Measurements from ENCODE around the gene ERBB4.
A peak's percentile ranks its signal among the peaks of the same experiment; 100 is the strongest.

ERBB4 gene

GRCh38 chr2:211903961-211904360 is 634.6 kb downstream of the ERBB4 start:
- DNase-seq (ENCODE audit: low spot score): no peak

DNA sequence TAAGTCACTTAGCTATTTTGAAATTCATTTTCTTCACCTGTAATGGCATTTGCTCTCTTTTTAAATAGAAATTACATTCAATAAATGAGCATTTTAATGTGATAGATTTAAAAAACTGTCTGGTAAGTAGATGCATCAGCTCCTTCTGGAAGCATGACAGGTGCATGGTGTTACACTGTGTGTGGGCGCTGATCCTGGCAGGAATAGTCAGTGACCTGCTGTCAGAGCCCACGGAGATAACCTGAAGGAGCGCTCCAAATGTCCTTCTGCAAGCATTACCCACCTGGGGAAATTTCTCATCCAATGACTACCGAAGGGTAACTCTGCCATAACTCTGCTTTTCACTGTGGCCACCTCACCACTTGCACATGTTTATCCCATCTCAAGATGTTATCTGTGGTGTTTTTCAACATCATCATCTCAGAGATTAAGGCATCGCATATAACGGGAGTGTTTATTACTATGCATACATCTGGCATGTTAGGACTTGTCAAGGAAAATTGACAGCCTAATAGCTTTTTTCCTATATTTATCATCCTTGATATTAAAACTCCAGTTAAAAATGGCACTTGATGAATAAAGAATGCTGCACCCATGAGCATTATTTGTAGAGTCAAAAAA is 637.3 kb downstream of the ERBB4 start:
- no peak for DNase-seq (ENCODE audit: low spot score)

DNA sequence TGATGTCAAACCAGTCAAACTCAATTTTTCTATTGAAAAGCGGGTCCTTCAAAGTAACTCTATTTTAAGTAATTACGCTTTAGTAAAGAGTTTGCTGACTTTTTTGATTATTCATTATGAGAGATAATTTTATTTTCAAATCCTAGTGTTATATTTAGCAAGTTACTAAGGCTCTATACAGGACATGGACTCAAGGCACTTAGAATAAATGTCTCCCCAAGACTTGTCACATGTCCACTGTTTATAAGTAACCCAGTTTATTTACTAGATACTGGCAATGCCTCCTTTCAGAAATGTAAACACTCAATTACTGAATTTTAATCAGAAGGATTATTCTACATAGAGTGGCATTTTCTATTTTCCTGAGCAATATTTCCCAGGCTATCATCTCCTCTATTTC is 638.1 kb downstream of the ERBB4 start:
- no peak for DNase-seq (ENCODE audit: low spot score)

DNA sequence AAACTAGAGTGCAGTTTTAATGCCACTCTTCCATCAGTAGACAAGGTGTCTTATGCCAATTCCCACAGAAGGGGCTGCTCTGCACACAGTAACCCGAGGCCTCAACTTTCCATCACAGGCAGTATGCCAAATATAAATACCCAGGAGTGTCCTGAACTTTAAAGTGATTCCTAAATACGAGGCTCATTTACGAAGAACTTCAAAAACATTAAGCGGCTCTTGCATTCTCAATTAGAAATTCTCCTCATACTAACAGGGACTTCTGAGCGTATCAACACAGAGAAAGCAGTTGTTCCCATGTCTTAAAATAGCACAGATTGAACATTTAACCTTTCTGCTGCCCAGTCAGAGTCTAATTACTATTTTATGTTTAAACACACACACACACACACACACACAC is 638.6 kb downstream of the ERBB4 start:
- DNase-seq (ENCODE audit: low spot score): no peak

DNA sequence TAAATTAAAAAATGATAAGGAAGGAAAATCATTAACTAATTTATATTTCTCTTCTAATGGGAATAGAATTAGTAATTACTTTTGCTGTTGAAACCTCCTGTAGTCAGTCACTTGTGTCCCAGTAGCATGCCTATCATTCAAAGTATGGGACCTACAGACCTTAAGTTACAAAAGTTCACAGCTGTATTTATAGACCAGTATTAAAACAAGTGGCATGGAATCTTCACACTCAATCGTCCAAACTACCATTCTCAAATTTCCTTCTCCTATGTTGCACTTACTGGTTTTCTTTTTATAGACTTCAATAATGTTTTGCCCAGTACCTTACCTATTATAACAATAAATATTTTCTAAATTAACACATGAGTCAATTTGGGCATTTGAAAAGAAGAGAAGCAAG is 639.9 kb downstream of the ERBB4 start:
- DNase-seq (ENCODE audit: low spot score): no peak

- no peak for DNase-seq (ENCODE audit: low spot score)
These were observed 657.2 kb downstream of the ERBB4 start for GRCh38 chr2:211881449-211881848.

DNA sequence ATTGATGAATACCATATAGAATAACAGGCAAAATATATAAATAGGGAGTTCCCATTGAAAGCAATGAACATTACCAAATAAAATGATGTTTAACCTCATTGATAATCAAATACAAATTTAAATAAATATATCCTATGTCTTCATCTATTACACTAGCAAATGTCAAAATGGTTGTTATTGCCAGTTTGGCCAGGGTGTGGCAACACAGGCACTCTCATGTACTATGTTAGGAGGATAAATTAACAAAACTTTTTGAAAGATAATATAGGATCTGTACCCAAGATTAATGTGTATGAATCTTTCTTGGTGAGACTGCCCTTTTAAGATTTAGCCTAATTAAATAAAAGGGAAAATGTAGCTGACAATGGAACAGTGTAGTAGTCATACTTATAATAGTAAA is 659.3 kb downstream of the ERBB4 start:
- no peak for DNase-seq (ENCODE audit: low spot score)

DNA sequence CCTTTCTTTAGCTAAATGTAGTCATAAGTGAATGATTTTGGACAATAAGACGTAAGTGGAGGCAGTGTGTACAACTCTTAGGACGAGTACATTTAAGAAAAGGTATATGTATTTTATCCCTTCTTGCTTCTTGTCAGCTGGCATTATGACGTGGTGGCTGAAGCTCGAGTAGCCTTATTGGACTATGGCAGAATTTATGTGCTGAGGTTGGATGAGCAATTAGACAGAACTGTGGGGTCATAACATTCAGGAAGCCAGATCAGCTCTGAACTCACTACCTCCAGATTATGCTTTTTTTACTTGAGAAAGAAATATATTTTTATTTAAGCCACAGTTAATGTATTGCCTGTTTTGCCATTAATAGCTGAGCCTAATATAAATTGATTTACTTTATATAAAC is 661.5 kb downstream of the ERBB4 start:
- DNase-seq (ENCODE audit: low spot score): no peak

GRCh38 chr2:211875488-211875887 is 663.1 kb downstream of the ERBB4 start:
- DNase-seq (ENCODE audit: low spot score): no peak

- DNase-seq (ENCODE audit: low spot score): no peak
These were observed 669.5 kb downstream of the ERBB4 start for GRCh38 chr2:211868996-211869533.

GRCh38 chr2:211867845-211868451 is 670.7 kb downstream of the ERBB4 start:
- peak; percentile 5 for DNase-seq (ENCODE audit: low spot score)

DNA sequence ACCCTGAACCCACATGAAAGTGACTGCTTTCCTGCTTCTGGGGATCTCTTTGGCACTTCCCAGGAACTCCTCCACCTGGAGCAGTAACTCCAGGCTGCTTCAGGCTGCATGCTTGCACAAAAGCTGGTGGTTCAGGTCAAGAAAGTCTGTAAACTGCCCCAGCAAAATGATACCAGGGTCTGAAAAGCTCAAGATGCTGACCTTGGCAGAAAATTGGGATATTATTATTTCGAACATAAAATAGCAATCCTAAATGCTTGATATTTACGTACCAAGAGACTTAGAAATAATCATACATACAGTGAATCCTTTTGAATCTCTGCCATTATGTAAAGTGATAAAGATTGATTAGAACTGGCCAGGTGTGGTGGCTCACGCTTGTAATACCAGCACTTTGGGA is 674.3 kb downstream of the ERBB4 start:
- DNase-seq (ENCODE audit: low spot score): no peak

DNA sequence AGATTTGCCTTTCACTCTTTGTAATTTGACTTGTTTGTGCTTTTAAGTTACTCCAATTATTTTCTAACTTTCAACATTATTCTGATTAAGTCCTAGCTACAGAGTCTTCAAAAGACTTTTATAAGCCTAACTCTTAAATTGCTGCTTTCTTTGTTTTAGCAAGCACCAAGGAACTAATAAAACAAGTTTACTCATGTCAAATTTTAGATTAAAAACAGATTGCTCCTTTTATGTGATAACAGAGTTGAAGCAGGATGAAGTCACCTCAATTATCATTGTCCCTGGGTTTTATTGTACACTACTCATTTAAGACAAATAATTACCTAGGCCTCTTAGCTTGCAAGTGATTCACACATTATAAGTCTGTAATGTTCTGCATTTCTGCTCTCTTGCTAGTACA is 678.4 kb downstream of the ERBB4 start:
- no peak for DNase-seq (ENCODE audit: low spot score)

DNA sequence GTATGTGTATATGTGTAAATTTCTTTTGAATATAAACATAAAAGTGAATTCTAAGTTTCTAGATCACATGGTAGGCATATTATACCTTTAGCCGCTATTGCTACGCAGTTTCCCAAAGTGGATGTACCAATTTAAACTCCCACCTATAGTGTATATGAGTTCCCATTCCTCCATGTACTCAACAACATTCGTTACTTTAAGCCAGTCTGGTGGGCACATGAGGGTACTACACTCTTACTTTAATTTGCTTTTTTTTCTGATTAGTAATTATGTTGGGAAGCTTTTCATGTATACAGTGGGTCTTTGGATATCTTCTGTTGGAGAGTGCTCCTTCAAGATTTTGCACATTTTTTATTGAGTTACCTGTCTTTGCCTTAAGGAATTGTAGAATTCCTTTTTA is 683.8 kb downstream of the ERBB4 start:
- DNase-seq (ENCODE audit: low spot score): no peak

DNA sequence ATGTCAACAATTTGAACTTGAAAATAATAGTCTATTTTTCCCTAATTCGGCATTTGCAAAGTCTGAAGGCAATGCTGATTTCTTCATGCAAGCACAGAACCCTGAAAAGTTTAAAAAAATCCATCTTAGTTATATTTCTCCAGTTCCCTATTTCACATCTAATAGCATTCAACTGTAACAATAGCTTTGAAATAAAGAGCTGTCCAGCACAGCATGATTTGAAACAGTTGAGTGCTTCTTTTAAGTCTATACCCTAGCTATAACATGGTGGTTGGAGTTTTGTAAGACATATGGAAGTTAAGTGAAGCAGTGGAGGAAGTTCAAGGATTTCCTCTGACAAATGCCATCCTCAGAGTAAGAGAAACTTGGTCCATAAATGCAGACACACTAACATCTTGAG is 691.9 kb downstream of the ERBB4 start:
- no peak for DNase-seq (ENCODE audit: low spot score)

DNA sequence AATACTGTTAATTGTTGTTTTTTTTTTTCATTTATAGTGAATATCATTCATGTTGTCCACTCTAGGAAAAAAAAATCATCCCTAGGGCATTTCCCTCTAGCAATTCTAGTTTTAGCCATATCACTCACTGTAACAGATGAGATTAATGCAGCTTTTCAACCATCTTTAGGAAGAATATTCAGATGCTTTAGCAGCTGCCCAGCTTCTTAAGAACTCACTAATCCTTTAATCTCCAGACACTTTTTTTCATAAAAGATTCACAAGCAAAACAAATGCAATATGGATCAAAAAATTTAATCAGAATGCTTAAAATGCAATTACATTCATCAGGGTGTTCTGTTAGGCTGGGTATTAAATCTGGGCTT is 692.6 kb downstream of the ERBB4 start:
- no peak for DNase-seq (ENCODE audit: low spot score)

DNA sequence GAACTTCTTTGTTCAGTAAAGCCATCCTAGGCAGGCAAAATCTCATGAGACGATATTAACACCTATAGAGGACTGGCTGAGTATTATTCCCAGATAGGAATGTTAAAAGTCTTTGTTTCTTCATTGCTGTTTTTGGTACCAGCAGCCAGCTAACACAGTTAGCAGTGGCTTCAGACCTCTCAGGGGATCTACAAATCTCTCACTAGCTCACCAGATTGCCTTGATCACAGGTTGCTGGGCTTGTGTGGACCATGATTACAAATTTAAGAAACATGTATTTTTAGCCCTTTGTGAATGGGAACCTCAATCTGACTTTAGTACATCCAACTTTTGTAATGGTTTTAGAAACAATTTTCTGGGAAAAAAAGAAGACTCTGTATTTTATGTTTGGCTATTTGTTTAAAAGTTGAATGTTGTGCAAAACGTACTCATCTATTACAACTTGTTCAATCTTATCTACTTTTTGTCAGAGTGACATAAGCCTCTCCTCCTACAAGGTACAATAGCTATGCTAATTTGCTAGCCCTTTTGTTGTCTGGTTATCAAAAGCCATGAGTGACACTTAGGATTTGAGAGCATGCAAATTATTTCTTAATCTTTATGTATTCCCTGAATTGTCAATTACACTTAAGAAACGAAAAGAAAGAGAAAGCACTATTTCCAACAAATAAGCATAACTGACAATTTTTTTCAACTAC is 693.1 kb downstream of the ERBB4 start:
- no peak for DNase-seq (ENCODE audit: low spot score)

GRCh38 chr2:211837706-211838105 is 700.9 kb downstream of the ERBB4 start:
- no peak for DNase-seq (ENCODE audit: low spot score)

- DNase-seq (ENCODE audit: low spot score): no peak
These were observed 701.4 kb downstream of the ERBB4 start for GRCh38 chr2:211837206-211837605.

- no peak for DNase-seq (ENCODE audit: low spot score)
These were observed 702.2 kb downstream of the ERBB4 start for GRCh38 chr2:211836409-211836808.

- no peak for DNase-seq (ENCODE audit: low spot score)
These were observed 702.9 kb downstream of the ERBB4 start for GRCh38 chr2:211835695-211836094.

DNA sequence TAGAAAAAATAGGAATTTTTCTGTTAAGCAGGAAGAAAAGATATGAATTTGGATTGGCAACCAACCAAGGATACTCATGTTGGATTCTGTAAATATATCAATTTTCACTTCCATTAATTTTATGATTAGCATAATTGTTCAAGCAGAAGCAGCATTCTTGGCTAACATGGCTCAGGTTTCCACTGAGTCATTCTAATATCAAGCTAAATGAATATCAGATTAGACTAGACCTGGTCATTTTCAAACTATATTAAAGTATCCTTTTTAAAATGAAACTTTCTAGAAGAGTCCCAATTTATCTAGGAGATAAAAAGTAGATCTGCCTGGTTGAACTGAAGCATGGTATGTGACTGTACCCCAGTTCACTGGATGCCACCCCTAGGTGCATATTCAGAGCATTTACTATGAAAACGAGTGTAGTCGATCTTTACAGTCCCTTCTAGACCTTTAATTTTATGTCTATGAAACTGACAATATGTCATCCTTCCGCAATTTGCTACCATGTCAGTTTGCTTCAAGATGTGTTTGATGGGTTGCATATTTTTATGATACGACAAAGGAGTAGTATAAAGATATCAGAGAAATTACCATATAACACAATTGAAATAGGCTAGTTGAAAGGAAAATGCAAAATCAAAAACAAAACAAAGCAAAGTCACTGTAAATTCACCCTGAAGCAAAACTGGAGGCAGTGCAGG is 704.9 kb downstream of the ERBB4 start:
- no peak for DNase-seq (ENCODE audit: low spot score)

GRCh38 chr2:211829725-211830124 is 708.9 kb downstream of the ERBB4 start:
- DNase-seq (ENCODE audit: low spot score): no peak
